SK-N-SH (cell line): ENCODE measurements around the gene CRB1. TPM values are rescaled to one million over a fixed set of nuclear protein-coding genes. Genes with fewer than 3 reads are reported as not detected.

Experiments used
- CTCF ChIA-PET: fragments of 300-600, 350-600 bp; formaldehyde crosslinking; extraction: SDS; loops from one replicate; lab custom pipeline; 2021; lab: Yijun Ruan, JAX
- POLR2A ChIA-PET: fragments of 350-600 bp; sonication (Branson Sonifier 250); formaldehyde crosslinking; extraction: SDS; loops from one replicate; lab custom pipeline; 2020; ENCODE audit warnings: antibody characterized with exemption, inconsistent platforms; lab: Yijun Ruan, JAX
- DNase-seq: peaks from one replicate; pipeline ENCODE4 v3.0.0; 2012
- H2AFZ ChIP-seq: fragments of 200-600 bp; sonication (generic); 2 replicates; pipeline ENCODE4 v1.8.1; 2016; ENCODE audit warnings: antibody characterized with exemption, mild to moderate bottlenecking, low read depth
- H3F3A ChIP-seq: fragments of 200-600 bp; sonication (generic); replicated peaks from 2 replicates; pipeline ENCODE3; 2016; ENCODE audit warnings: antibody characterized with exemption, mild to moderate bottlenecking; ENCODE audit not compliant: insufficient read depth
- H3K27ac ChIP-seq, 2 experiments: fragments of 200-500 bp in 1 of 2; fragments of 200-600 bp in 1 of 2; sonication (Bioruptor generic) in 1 of 2; sonication (generic), shearing (Covaris generic) in 1 of 2; 2 replicates each; pipeline versions ENCODE4 v1.5.1 to v1.6.1; 2014 to 2016; ENCODE audit warnings: low read depth in 2 of 2, inconsistent platforms in 1 of 2, low read length in 1 of 2, mild to moderate bottlenecking in 1 of 2, mixed read lengths in 1 of 2
- H3K27me3 ChIP-seq: fragments of 200-600 bp; sonication (generic), shearing (Covaris generic); 2 replicates; pipeline ENCODE4 v1.6.1; 2016; ENCODE audit warnings: mixed run types; ENCODE audit not compliant: insufficient read depth
- H3K36me3 ChIP-seq, 2 experiments: fragments of 200-500 bp in 1 of 2; fragments of 200-600 bp in 1 of 2; sonication (Bioruptor generic) in 1 of 2; sonication (generic) in 1 of 2; replicated peaks in 1 of 2; 2 replicates each; pipeline versions ENCODE3 to v1.5.1; 2014 to 2016; ENCODE audit warnings: low read length in 1 of 2, mild to moderate bottlenecking in 1 of 2; ENCODE audit not compliant: insufficient read depth in 2 of 2, control insufficient read depth in 1 of 2
- H3K4me1 ChIP-seq, 2 experiments: fragments of 200-500 bp in 1 of 2; fragments of 200-600 bp in 1 of 2; sonication (Bioruptor generic) in 1 of 2; sonication (generic), shearing (Covaris generic) in 1 of 2; 2 replicates each; pipeline versions ENCODE4 v1.5.1 to v1.6.1; 2014 to 2016; ENCODE audit warnings: low read depth in 1 of 2, low read length in 1 of 2, mixed run types in 1 of 2; ENCODE audit not compliant: insufficient read depth in 2 of 2, control insufficient read depth in 1 of 2
- H3K4me2 ChIP-seq: fragments of 200-600 bp; sonication (generic), shearing (Covaris generic); 2 replicates; pipeline ENCODE4 v1.6.1; 2017; ENCODE audit warnings: mixed run types
- H3K4me3 ChIP-seq, 2 experiments: fragments of 200-500 bp in 1 of 2; fragments of 200-600 bp in 1 of 2; sonication (Bioruptor generic) in 1 of 2; sonication (generic), shearing (Covaris generic) in 1 of 2; 2 replicates each; pipeline versions ENCODE4 v1.5.1 to v1.8.1; 2014 to 2016; ENCODE audit warnings: low read depth in 2 of 2, inconsistent platforms in 1 of 2, low read length in 1 of 2, mild to moderate bottlenecking in 1 of 2, mixed read lengths in 1 of 2, moderate library complexity in 1 of 2
- H3K79me2 ChIP-seq: fragments of 200-600 bp; sonication (generic); 2 replicates; pipeline ENCODE4 v1.8.1; 2017; ENCODE audit warnings: mild to moderate bottlenecking; ENCODE audit not compliant: insufficient read depth
- H3K9ac ChIP-seq: fragments of 200-600 bp; sonication (generic); 2 replicates; pipeline ENCODE4 v1.6.1; 2017; ENCODE audit warnings: mixed run types
- H3K9me2 ChIP-seq: fragments of 200-600 bp; sonication (generic); 2 replicates; pipeline ENCODE4 v1.6.1; 2017; ENCODE audit warnings: mixed run types
- H3K9me3 ChIP-seq: fragments of 200-600 bp; sonication (generic); 2 replicates; pipeline ENCODE4 v1.6.1; 2017; ENCODE audit warnings: mixed run types, mild to moderate bottlenecking, moderate library complexity
- H4K20me1 ChIP-seq: fragments of 200-600 bp; sonication (generic); 2 replicates; pipeline ENCODE4 v1.6.1; 2017; ENCODE audit warnings: mild to moderate bottlenecking, mixed run types; ENCODE audit not compliant: insufficient read depth
- ELF1 ChIP-seq: IDR thresholded peaks from 2 replicates; pipeline ENCODE4 v1.4.0; 2012
- EZH2phosphoT487 ChIP-seq: fragments of 200-600 bp; sonication (generic); IDR thresholded peaks from 2 replicates; pipeline ENCODE4 v1.6.1; 2017; ENCODE audit warnings: low read depth, mixed run types, mild to moderate bottlenecking, antibody characterized with exemption, moderate library complexity, borderline replicate concordance
- FOXJ3 ChIP-seq: sonication (generic); formaldehyde crosslinking; IDR thresholded peaks from 2 replicates; pipeline ENCODE4 v1.5.1; 2020; ENCODE audit warnings: mild to moderate bottlenecking, missing genetic modification reagents
- FOXM1 ChIP-seq: IDR thresholded peaks from 2 replicates; pipeline ENCODE4 v1.4.0; 2012; ENCODE audit warnings: low read depth, mild to moderate bottlenecking
- GATA2 ChIP-seq: sonication (generic); formaldehyde crosslinking; IDR thresholded peaks from 2 replicates; pipeline ENCODE4 v1.5.0; 2020; ENCODE audit warnings: mild to moderate bottlenecking, missing genetic modification reagents
- JUND ChIP-seq: IDR thresholded peaks from 2 replicates; pipeline ENCODE4 v1.4.0; 2012
- MXI1 ChIP-seq: IDR thresholded peaks from 2 replicates; pipeline ENCODE4 v1.6.1; 2012; ENCODE audit warnings: mild to moderate bottlenecking, low read depth, low read length, improper control_type of control experiment
- NRF1 ChIP-seq: IDR thresholded peaks from 2 replicates; pipeline ENCODE4 v1.6.1; 2012; ENCODE audit warnings: low read depth, mild to moderate bottlenecking, low read length
- PBX3 ChIP-seq: IDR thresholded peaks from 2 replicates; pipeline ENCODE4; 2012
- POLR2AphosphoS5 ChIP-seq: IDR thresholded peaks from 2 replicates; pipeline ENCODE4 v1.6.1; 2012; ENCODE audit warnings: low read depth, low read length
- RFX5 ChIP-seq: IDR thresholded peaks from 2 replicates; pipeline ENCODE4 v1.6.1; 2012; ENCODE audit warnings: mild to moderate bottlenecking, improper control_type of control experiment, low read length
- RXRA ChIP-seq: IDR thresholded peaks from 2 replicates; pipeline ENCODE4 v1.4.0; 2012; ENCODE audit warnings: low read depth, mild to moderate bottlenecking, borderline replicate concordance
- TAF1 ChIP-seq: IDR thresholded peaks from 2 replicates; pipeline ENCODE4 v1.6.1; 2012; ENCODE audit warnings: low read depth, mild to moderate bottlenecking, low read length, moderate library complexity, borderline replicate concordance
- TCF12 ChIP-seq: IDR thresholded peaks from 2 replicates; pipeline ENCODE4 v1.4.0; 2012
- USF2 ChIP-seq: fragments of 150-350 bp; IDR thresholded peaks from 2 replicates; pipeline ENCODE4 v1.6.1; 2017; ENCODE audit warnings: antibody characterized with exemption, low read length, low read depth, borderline replicate concordance
- YY1 ChIP-seq: IDR thresholded peaks from 2 replicates; pipeline ENCODE4 v1.4.0; 2012; ENCODE audit warnings: low read depth, mild to moderate bottlenecking
- ZBTB33 ChIP-seq: IDR thresholded peaks from 2 replicates; pipeline ENCODE4 v1.4.0; 2012; ENCODE audit warnings: low read depth, borderline replicate concordance
- WGBS: methylation state at CpG from one replicate; pipeline ENCODE4 v1.1.6; 2017; ENCODE audit warnings: low lambda C conversion rate; 5-methylcytosine and 5-hydroxymethylcytosine counted together
- polyA plus RNA-seq, 3 experiments: library from polyadenylated mRNA; depleted of rRNA; stranded (reverse); fragments of >200 nt; gene quantifications; 2 replicates each; pipeline ENCODE4 v1.2.3, GENCODE V29; 2012
- TF ChIP-seq, protein P1 (sequence below): IDR thresholded peaks from 2 replicates; pipeline ENCODE4 v1.6.1; 2012; ENCODE audit warnings: mild to moderate bottlenecking, low read depth, low read length, moderate library complexity

The CRB1 gene
- polyA plus RNA-seq, 1 of the 3 experiments (the other 2 are of a cell fraction) = 0.13 TPM

DNA sequence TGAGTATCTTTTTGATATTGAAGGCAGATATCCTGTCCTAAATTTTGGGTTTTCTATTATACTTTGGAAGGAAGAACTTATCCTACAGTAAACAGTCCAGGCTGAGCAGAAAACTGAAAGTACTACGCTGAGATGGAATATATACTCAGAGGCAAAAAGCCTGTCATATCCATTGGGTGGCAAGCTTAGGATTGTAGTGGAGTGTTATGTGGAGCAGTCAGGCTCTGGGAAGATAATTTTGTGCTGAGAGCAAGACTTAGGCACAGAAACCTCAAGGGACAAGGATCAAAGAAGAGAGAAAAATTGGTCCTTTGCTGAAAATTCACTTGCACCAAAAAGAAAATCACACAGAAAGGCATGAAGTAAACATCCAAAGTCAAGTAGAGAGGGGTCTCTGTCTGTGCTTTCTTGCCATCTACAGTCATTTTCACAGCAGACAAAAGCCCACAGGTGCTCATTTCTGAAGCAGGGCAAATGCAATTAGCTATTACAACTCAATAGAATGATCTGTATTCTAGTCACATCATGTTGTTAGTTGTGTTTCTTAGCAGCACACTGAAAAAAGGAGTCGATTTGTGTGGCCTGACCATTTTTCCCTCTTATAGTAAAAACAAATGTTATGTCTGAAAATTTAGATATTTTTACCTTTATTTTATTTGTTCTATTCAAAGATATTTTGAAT, 38.5 kb downstream of the CRB1 start:
- Histone ChIP-seq H4K20me1 (no peaks in the 10 kb centered on the region), H3K79me2 (no peaks in the 10 kb centered on the region), H3K4me1 (peaks cover 0 to 3% of the 10 kb centered on the region in 2 experiments; a peak in 3 of 4 replicates), H3F3A (peaks cover 10% of the 10 kb centered on the region), H2AFZ (no peak overlapping the region; the same call in 1 of the 2 replicates), H3K9me3 (no peaks in the 10 kb centered on the region), H3K4me2 (no peak overlapping the region), H3K27me3 (no peaks in the 10 kb centered on the region), H3K9ac (no peak overlapping the region), H3K4me3 (no peak overlapping the region), H3K9me2 (no peaks in the 10 kb centered on the region), H3K36me3 (peaks cover 0 to 7% of the 10 kb centered on the region in 2 experiments), H3K27ac (no peak overlapping the region)
- 73% methylated on average over 2 of the region's 2 CpGs for WGBS
- TF ChIP-seq, protein P1, sequence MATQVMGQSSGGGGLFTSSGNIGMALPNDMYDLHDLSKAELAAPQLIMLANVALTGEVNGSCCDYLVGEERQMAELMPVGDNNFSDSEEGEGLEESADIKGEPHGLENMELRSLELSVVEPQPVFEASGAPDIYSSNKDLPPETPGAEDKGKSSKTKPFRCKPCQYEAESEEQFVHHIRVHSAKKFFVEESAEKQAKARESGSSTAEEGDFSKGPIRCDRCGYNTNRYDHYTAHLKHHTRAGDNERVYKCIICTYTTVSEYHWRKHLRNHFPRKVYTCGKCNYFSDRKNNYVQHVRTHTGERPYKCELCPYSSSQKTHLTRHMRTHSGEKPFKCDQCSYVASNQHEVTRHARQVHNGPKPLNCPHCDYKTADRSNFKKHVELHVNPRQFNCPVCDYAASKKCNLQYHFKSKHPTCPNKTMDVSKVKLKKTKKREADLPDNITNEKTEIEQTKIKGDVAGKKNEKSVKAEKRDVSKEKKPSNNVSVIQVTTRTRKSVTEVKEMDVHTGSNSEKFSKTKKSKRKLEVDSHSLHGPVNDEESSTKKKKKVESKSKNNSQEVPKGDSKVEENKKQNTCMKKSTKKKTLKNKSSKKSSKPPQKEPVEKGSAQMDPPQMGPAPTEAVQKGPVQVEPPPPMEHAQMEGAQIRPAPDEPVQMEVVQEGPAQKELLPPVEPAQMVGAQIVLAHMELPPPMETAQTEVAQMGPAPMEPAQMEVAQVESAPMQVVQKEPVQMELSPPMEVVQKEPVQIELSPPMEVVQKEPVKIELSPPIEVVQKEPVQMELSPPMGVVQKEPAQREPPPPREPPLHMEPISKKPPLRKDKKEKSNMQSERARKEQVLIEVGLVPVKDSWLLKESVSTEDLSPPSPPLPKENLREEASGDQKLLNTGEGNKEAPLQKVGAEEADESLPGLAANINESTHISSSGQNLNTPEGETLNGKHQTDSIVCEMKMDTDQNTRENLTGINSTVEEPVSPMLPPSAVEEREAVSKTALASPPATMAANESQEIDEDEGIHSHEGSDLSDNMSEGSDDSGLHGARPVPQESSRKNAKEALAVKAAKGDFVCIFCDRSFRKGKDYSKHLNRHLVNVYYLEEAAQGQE = no peak
- TF ChIP-seq NRF1 (no peak), PBX3 (no peak), POLR2AphosphoS5 (no peak), YY1 (no peak), USF2 (no peak), RFX5 (no peak), JUND (no peak), GATA2 (CRISPR knock-in tag) (no peak), RXRA (no peak), TAF1 (no peak), ZBTB33 (no peak), TCF12 (no peak), MXI1 (no peak), FOXM1 (no peak), EZH2phosphoT487 (no peak), FOXJ3 (CRISPR knock-in tag) (no peak), ELF1 (no peak)
- DNase-seq = no peak
- CTCF ChIA-PET = interaction anchor here (0.8 to 1.0 kb wide), 2 partner anchors 13 to 50 kb away, joined by 3 to 4 read pairs; no protein-coding TSS in a partner anchor
- POLR2A ChIA-PET = no interaction called here
